Lower leg skin (tissue), 4 donors: ENCODE results near the gene KANK4. TPM values are rescaled to one million over a fixed set of nuclear protein-coding genes. Genes with fewer than 3 reads are reported as not detected.

ENCODE experiments used
- DNase-seq, 2 donors: peaks; one replicate each; pipeline ENCODE4 v3.0.0-alpha.2; 2019; ENCODE audit warnings: low spot score in 2 of 2
- H3K4me3 ChIP-seq: fragments of 200-600 bp; sonication (generic); 2 replicates; pipeline ENCODE4 v1.5.1; 2017; ENCODE audit warnings: mild to moderate bottlenecking, low read depth; ENCODE audit not compliant: poor library complexity, severe bottlenecking
- POLR2A ChIP-seq, 2 donors: fragments of 450-650 bp; IDR thresholded peaks; one replicate each; pipeline ENCODE4 v1.6.1; 2016 to 2017; ENCODE audit warnings: antibody characterized with exemption in 2 of 2, mild to moderate bottlenecking in 1 of 2, moderate library complexity in 1 of 2
- WGBS, 2 donors: methylation state at CpG; one replicate each; pipeline ENCODE4 v1.1.5; 2018; 5-methylcytosine and 5-hydroxymethylcytosine counted together
- intact Hi-C: fragments of 100-400 bp; cut with DNase I; formaldehyde crosslinking; loops from one replicate; pipeline ENCODE4 v1.15.0; 2023; ENCODE audit warnings: low total_unique reads
- total RNA-seq, 4 donors: library from RNA; depleted of rRNA; stranded (reverse); fragments of >200 nt; gene quantifications; one replicate each; pipeline ENCODE4 v1.1.0, GENCODE V29; 2016
- TF ChIP-seq, protein P1 (sequence below), 3 donors: fragments of 450-650 bp; IDR thresholded peaks; one replicate each; pipeline ENCODE4 v1.5.1; 2016; ENCODE audit warnings: antibody characterized with exemption in 3 of 3, mild to moderate bottlenecking in 3 of 3, moderate library complexity in 2 of 3

Gene KANK4
- total RNA-seq, 4 donors from 2014 or later: 0.21 to 1.5 (median 0.72) TPM

GRCh38 chr1:62325081-62325480, 5.8 kb upstream of the KANK4 start:
- 41 to 45% methylated on average over 5 of the region's 5 CpGs for WGBS, 2 donors
- no peak overlapping the region for H3K4me3 ChIP-seq
- no peak for TF ChIP-seq POLR2A (IDR thresholded peaks at IDR 0.05)
- TF ChIP-seq, protein P1, sequence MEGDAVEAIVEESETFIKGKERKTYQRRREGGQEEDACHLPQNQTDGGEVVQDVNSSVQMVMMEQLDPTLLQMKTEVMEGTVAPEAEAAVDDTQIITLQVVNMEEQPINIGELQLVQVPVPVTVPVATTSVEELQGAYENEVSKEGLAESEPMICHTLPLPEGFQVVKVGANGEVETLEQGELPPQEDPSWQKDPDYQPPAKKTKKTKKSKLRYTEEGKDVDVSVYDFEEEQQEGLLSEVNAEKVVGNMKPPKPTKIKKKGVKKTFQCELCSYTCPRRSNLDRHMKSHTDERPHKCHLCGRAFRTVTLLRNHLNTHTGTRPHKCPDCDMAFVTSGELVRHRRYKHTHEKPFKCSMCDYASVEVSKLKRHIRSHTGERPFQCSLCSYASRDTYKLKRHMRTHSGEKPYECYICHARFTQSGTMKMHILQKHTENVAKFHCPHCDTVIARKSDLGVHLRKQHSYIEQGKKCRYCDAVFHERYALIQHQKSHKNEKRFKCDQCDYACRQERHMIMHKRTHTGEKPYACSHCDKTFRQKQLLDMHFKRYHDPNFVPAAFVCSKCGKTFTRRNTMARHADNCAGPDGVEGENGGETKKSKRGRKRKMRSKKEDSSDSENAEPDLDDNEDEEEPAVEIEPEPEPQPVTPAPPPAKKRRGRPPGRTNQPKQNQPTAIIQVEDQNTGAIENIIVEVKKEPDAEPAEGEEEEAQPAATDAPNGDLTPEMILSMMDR (IDR thresholded peaks at IDR 0.05): no peak
- intact Hi-C loops: no loop called here
- no peak for DNase-seq

- DNase-seq: no peak
- no peak for TF ChIP-seq POLR2A (IDR thresholded peaks at IDR 0.05)
- TF ChIP-seq, protein P1 (IDR thresholded peaks at IDR 0.05): no peak
- WGBS, 2 donors: 34 to 40% methylated on average over 3 of the region's 3 CpGs
- intact Hi-C loops: no loop called here
- no peak overlapping the region for H3K4me3 ChIP-seq
Observed at GRCh38 chr1:62321446-62321845, 2.2 kb upstream of the KANK4 start.

DNA sequence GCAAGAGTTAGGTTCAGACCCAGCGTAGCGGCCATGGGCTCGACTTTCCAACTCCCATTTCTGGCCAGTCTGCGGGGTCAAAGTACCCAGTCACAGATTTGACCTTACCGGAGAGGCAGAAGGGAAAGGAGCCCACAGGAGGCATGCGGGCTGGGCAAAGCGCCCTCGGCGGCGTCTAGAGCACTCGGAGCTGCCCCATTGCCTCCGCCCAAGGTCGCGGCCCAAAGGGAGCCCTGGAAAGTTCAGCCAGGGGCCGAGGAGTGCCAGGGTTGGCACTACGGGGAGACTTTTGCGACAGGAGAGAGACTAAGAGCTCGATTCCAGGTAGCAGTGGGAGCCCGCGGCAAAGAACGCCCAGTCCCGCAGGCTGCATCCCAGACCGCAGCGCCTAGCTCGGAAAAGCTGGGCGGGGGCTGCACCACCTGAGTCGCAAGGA, 896 bp downstream of the KANK4 start:
- DNase-seq: no peak
- peak overlapping the region; percentile 11 for H3K4me3 ChIP-seq
- intact Hi-C loops: no loop called here
- TF ChIP-seq, protein P1 (IDR thresholded peaks at IDR 0.05): no peak
- no peak for TF ChIP-seq POLR2A (IDR thresholded peaks at IDR 0.05)
- 18 to 29% methylated on average over 18 to 27 of the region's 27 CpGs for WGBS, 2 donors

DNA sequence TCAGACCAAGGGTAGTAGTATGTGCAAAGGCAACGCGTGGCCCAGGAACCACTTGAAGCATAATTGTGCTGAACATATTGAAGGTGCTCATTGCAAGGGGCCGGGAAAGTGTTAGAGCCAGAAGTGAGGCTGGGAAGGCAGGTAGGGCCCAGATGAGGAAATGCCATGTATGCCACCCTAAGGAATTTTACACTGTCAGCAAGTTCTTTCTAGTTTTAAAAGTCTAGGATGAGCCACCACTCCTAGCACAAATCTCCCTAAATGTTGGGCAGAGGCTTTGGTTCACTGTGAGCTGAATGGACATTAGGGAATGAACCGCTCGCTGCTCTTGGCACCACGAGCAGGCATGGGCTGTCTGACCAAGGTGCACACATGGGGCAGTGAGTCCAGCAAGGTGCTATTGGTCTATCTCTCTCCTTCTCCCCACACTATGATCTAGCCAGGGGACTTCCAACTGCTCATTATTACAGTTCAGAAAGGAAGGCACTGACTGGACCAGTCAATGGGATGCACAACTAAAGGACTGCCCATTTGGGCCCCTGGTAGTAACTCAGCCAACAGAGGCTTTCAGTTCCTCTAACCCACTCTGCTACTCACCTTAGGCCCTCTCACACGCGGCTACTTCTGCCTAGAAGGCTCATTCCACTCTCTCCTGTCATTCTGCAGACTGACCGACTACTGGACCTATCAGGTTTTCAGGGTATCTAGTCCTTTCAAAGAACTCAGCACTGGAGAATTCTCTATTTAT, 2.0 kb downstream of the KANK4 start:
- H3K4me3 ChIP-seq: no peak overlapping the region
- DNase-seq: no peak
- intact Hi-C loops: no loop called here
- TF ChIP-seq, protein P1 (IDR thresholded peaks at IDR 0.05): no peak
- TF ChIP-seq POLR2A (IDR thresholded peaks at IDR 0.05): no peak
- WGBS, 2 donors: 93 to 96% methylated on average over 9 of the region's 9 CpGs

DNA sequence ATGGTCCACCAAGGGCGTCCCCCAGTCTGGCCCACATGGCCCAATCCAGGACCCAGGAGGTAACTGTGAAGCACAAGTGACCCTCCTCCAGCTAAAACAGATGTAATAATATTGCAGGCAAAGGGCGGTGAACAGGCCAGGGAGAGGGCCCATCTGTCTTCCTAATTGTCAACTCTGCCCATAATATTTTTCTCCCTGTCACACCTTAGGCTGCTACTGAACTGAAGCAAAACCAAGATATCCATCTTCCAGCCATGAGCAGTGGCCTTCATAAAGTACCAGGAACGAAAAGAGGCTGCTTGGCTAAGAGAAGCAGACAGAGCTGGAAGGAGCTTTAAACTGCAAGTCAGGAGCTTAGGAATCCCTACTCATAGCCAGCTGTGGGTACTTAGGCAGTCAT, 3.1 kb downstream of the KANK4 start:
- TF ChIP-seq, protein P1 (IDR thresholded peaks at IDR 0.05): no peak
- TF ChIP-seq POLR2A (IDR thresholded peaks at IDR 0.05): no peak
- DNase-seq: no peak
- intact Hi-C loops: no loop called here
- WGBS, 2 donors: 89 to 91% methylated on average over 3 of the region's 3 CpGs
- no peak overlapping the region for H3K4me3 ChIP-seq

GRCh38 chr1:62315387-62315786, 3.8 kb downstream of the KANK4 start:
- 86 to 90% methylated on average over 5 of the region's 5 CpGs for WGBS, 2 donors
- intact Hi-C loops: no loop called here
- DNase-seq: no peak
- no peak overlapping the region for H3K4me3 ChIP-seq
- TF ChIP-seq, protein P1 (IDR thresholded peaks at IDR 0.05): no peak
- TF ChIP-seq POLR2A (IDR thresholded peaks at IDR 0.05): no peak
